GM15510 (cell line): ENCODE data around the gene PLCG1.

Experiments used
- POLR2A ChIP-seq: IDR thresholded peaks from 3 replicates; pipeline ENCODE4 v1.6.1; 2011; ENCODE audit warnings: borderline replicate concordance; ENCODE audit not compliant: insufficient read length; ENCODE audit errors: extremely low read depth

Gene PLCG1

GRCh38 chr20:41192575-41192974 is 55.2 kb downstream of the PLCG1 start:
- TF ChIP-seq POLR2A = no peak

DNA sequence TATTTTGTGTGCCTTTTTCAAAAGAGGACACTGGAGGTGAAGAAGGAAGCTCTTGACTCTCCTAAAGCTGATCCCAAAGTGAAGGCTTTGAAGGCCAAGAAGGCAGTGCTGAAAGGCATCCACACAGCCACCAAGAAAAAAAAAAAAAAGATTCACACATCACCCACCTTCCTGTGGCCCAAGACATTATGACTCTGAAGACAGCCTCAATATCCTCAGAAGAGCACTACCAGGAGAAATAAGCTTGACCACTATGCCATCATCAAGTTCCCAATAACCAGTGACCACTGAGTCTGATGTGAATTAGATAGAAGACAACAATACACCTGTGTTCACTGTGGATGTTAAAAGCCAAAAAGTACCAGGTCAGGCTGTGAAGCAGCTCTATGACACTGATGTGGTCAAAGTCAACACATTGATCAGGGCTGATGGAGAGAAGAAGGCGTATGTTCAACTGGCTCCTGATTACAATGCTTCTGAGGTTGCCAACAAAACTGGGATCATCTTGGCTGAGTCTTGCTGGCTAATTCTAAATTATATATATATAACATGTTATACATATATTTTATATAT is 59.4 kb downstream of the PLCG1 start:
- no peak for TF ChIP-seq POLR2A

- TF ChIP-seq POLR2A = no peak
Measured at GRCh38 chr20:41198443-41198842, 61.1 kb downstream of the PLCG1 start.

GRCh38 chr20:41200446-41201202 is 63.3 kb downstream of the PLCG1 start:
- TF ChIP-seq POLR2A = no peak

DNA sequence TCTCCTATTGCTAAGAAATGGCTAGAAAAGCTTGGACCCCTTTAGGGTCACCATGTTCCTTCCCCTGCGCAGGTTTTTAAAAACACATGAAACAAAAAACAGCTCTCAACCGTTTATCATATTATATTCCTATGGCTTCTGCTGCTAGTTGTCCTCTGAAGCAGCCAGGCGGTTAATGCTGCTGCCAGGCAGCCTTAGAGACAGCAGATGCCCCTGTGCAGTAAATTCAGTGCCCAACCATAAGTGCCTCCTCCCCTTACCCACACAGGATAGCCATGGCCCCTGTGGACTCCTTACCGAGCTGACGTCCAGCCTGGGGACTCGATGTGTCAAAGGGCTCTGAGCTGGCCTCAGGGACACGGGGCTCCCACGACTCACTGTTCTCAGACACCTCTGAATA is 64.4 kb downstream of the PLCG1 start:
- TF ChIP-seq POLR2A = no peak

DNA sequence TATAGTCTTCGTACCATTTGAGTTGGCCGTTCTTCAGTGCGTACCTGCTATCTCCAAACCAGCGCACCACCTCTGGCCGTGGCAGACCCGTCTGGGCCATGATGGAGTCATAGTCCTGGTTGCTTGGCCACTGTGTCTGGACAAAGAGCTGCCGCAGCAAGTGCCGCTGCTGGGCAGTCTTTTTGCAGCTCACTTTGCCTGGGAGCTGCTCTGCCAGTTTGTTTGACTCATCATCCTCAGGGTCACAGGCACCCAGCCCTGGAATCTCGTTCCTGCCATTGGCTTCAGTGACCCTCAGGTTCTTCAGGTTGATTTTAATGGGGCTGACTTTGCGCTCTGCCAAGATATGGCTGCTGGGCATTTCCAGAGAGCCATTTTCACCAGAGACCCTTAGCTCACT is 65.1 kb downstream of the PLCG1 start:
- TF ChIP-seq POLR2A = no peak

GRCh38 chr20:41203660-41204059 is 66.3 kb downstream of the PLCG1 start:
- TF ChIP-seq POLR2A = no peak

- TF ChIP-seq POLR2A = no peak
Measured at GRCh38 chr20:41204304-41205265, 67.2 kb downstream of the PLCG1 start.

GRCh38 chr20:41205313-41205712 is 68.0 kb downstream of the PLCG1 start:
- TF ChIP-seq POLR2A = no peak

DNA sequence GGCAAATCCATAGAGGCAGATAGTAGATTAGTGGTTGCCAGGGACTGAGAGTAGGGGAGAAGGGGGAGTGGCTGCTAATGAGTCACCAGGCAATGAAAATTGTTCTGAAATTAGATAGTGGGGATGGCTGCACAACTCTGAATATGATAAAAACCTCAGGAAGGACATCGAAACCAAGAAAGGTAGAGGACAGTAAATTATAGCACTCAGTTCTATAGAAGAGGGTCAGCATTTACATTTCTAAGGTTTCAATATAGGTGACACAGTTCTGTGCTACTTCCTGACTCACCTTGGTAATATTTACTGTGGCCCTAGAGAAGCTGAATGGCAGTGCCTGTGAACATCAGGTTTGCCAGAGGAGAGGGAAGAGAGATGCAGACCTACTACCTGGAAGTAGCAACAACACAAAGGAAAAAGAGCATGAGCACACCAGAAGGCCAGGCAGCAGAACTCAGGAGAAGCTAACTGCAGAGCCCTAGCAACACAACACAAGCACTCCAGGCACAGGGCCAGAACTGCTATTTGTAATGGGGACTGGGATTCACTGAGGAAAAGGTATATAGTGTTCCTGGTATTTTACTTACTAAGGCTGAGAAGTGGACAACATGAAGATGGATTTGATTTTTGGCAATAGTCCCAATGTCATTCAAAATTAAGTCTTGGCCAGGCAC is 75.9 kb downstream of the PLCG1 start:
- TF ChIP-seq POLR2A = no peak

GRCh38 chr20:41214202-41214601 is 76.9 kb downstream of the PLCG1 start:
- TF ChIP-seq POLR2A = no peak

DNA sequence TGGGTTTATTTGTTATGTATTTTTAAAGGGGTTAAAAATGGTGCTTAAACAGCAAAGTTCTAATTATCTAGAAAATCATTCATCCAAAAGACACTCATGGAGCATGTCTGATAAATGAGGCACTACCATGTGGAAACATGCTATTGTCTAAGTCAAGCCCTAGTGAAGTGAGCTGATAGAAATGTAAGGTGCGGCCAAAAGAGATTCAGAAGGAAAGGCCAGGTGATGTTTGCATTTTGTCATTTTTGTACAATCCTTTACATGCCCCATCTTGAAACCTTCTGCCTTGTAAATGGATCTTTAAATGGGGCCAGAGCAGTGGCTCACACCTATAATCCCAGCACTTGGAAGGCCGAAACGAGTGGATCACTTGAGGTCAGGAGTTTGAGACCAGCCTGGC is 77.3 kb downstream of the PLCG1 start:
- TF ChIP-seq POLR2A = no peak

GRCh38 chr20:41217422-41217821 is 80.1 kb downstream of the PLCG1 start:
- no peak for TF ChIP-seq POLR2A

DNA sequence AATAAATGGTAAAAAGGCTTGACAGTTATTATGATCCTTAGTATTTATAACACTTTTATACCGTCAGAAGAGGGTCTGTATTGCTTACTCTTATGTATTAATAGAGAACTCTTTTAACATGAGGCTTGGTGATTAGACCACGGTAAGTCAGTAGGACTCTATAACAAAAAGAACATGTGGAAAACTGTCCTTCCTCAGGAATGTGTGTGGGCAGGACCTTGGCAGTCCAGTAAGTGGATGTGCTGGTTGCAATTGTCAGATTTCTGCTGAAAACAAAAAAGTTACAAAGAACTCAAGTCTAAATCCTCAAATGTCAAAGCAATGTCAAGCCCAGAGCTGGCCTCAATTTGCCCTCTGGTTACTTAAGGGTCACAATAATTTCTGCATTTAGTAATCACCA is 81.1 kb downstream of the PLCG1 start:
- TF ChIP-seq POLR2A = no peak

DNA sequence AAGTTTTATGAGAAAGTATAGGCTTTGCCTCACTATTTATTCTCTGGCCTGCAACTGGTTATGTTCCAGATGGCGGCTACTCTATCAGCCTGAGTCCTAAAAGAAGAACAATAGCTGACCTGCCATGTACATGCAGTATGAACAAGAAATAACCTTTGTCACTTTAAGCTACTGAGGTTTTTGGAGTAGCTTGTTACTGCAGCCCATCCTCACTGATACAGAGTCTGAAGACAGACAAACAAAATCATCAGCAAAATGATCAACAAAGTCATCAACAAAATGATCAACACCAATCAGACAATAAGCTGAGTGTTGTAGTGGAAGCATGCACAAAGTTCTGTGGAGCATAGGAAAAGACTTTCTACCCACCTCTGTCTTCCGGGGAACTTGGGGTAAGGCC is 82.5 kb downstream of the PLCG1 start:
- TF ChIP-seq POLR2A = no peak
